ENCODE measurements around the gene QRFPR.
"Not testable (repeated sequence)": the region's sequence is repeated elsewhere in the genome, so short reads cannot be mapped to it uniquely, and the experiment has no call there.

QRFPR gene

DNA sequence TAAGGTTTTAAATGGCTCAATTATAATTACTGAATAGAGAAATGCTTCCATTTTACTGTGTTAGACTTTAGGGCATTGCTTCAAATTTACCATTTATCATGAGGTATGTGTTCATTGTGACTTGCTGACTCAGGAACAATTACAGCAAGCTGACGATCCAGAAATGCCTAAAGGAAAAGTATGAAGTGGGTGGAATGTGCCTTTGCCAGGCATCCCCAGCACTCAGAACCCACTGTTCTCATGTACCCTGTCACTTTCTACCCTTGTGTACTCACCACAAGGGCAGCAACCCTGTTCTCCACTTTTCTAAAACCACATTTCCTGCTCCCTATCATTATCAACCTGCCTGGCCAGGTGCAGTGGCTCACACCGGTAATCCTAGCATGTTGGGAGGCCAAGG is 41.5 kb downstream of the QRFPR start:
- no peak for DNase-seq (ENCODE audit: low spot score)

DNA sequence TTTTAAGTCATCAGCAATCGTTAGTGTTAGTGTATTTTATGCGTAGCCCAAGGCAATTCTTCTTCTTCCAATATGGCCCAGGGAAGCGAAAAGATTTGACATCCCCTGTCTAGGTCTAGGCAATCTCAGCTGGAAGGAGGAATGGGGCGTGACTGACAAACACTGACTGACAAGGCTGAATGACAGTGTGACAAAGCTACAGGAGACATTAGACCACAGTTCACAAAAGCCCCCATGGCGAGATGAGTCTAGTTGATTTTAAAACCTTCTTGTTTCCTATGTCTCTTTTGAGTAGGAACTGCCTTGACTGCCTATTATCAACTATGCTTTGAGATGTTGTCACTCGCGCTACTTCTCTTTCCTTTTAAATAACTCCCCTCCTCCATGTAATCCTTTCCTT is 42.3 kb downstream of the QRFPR start:
- DNase-seq (ENCODE audit: low spot score): no peak

DNA sequence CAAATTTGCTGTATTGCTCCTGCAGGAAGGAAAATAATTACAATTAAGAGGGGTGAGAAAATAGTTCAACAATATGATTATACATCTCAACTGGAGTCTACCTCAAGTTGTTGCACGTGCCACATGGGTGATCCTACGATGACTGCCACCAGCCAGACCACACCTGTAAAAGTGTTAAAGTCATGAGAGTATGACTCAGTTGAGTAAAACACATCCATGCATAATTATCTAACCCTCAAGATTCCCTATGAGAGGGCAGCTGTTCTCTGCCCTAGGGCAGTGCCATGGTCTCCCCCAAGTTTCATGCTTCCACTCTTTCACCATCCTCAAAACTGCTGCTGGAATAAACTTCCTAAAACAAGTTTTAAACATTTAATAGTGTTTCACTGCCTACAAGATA is 44.1 kb downstream of the QRFPR start:
- DNase-seq (ENCODE audit: low spot score): no peak

DNA sequence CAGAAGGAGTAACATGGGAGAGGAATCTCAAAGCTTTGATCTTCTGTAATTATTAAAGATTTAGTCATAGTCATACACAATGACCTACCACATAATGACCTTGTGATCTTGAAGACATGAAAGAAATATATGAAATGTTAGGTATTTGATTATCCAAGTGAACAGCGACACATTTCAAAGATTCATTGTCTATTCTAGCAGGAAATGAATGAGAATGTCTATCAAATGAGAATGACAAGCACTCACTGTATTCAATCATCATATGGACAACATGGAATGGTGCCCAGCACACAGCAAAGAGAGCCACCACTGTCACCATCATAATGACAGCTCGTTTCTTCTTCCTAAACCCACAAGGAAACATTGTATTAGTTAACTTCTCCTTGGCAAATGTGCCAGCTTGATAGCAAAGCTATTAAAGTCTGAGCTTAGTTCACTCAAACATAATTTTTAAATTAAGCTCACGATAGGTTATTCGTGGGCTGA is 50.6 kb downstream of the QRFPR start:
- DNase-seq (ENCODE audit: low spot score): no peak

DNA sequence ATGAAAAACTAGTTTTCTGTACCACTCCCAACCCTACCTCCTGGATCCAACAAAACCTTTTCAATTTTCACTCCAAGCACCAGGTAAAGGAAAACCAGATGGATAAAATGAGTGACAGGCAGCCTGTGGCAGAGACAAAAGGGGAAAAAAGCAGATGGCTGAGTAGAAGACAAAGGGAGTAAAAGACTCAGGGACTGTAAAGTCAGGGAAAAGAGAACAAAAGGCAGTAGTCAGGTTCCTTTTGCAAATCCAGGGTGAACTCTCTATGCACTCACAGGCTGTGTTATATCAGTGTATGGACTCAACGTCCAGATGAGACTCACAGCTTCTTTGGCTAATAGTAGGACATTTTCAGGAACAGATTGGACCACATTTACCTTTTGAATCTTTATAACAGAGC is 54.2 kb downstream of the QRFPR start:
- no peak for DNase-seq (ENCODE audit: low spot score)

DNA sequence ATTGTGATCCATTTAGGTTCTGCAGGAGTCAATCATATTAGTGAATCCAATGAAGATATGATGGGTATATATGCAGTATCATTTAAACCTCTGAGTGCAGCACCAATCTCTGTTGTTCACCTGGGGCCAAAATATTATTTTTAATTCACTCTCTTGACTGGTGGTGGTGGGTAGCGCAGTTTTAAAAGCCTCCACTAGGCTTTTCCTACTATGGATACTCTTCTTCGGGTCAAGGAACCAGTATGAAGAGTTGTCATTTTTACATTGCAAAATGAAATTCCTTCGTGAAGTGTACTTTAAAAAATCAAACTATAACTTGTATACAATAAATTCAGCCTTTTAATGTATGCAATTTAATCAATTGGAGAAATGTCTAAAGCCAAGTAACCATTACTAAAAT is 56.5 kb downstream of the QRFPR start:
- DNase-seq (ENCODE audit: low spot score): no peak

DNA sequence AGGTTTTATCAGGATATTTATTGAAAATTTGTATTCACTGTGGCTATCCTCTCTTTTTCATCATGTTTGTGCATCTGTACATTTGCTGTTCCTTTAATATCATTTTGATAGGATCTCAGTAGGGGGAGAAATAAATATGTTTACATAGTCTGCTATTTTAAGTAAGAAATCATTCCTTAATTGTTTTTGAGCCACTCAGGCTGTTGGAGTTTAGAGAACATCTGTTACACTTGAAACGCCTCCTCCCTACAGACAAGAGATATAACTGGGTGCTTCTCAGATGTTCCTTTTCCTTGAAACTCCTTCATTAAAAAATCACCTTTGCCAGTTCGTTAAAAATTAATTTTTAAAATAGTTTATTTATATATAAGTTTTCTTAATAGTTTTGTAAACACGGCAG is 59.4 kb downstream of the QRFPR start:
- DNase-seq (ENCODE audit: low spot score): no peak

DNA sequence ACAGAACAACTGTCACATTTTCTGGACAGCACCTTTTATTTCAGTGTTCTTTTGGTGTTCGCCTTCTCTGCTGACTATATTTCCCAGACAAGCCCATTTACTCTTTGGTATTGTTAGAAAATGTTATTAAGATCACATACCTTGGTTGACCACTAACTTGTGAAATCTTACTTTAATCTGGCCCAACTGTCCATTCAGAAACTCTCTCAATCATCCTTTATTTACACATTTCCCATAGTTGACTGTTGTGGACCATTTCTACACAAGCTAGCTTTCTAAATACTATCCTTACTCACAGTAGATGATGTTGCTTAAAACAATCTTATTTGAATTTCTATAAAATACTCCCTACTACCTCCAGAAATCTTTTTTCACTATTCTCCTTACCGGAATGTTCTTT is 64.7 kb downstream of the QRFPR start:
- DNase-seq (ENCODE audit: low spot score): no peak

DNA sequence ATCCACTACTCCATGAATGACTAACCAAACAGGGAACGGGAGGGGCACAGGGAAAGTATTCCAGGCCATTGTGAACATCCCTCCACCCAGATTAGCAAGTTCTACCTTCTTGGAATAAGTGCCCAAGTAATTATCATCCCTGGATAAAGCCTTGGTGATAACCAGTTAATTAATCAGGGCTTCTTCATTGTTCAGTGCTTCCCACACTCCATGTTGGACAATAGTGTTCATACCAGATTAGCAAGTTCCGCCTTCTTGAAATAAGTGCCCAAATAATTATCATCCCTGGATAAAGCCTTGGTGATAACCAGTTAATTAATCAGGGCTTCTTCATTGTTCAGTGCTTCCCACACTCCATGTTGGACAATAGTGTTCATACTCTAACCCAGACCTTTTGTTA is 67.4 kb downstream of the QRFPR start:
- DNase-seq (ENCODE audit: low spot score): not testable (repeated sequence)

DNA sequence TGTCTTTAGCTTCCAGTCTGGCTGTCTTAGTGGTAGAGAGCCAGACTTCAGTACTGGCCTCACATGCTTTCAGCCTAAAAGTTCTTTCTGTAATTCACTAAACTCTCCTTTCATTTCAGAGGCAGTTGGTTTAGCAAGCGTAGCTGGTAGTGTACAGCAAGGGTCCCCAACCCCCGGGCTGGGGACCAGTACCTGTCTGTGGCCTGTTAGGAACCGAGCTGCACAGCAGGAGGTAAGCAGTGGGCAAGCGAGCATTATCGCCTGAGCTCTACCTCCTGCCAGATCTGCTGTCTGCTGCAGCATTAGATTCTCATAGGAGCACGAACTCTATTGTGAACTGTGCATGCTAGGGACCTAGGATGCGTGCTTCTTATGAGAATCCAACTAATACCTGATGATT is 72.0 kb downstream of the QRFPR start:
- no peak for DNase-seq (ENCODE audit: low spot score)

DNA sequence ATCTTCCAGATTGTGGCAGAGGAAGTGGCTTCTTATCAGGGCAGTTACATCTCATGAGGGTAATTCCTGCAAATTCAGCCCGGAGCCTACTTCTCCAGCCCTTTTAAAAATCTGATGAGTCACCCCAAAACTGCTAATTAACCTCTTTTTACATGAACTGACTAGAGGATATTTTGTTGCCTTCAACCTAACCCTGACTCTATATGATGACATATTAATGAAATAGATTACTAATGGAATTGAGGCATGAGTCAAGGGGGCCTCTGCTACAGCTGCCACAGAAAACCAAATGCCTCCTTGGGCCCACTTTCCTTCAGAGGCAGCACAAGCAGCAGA is 72.5 kb downstream of the QRFPR start:
- DNase-seq (ENCODE audit: low spot score): no peak

DNA sequence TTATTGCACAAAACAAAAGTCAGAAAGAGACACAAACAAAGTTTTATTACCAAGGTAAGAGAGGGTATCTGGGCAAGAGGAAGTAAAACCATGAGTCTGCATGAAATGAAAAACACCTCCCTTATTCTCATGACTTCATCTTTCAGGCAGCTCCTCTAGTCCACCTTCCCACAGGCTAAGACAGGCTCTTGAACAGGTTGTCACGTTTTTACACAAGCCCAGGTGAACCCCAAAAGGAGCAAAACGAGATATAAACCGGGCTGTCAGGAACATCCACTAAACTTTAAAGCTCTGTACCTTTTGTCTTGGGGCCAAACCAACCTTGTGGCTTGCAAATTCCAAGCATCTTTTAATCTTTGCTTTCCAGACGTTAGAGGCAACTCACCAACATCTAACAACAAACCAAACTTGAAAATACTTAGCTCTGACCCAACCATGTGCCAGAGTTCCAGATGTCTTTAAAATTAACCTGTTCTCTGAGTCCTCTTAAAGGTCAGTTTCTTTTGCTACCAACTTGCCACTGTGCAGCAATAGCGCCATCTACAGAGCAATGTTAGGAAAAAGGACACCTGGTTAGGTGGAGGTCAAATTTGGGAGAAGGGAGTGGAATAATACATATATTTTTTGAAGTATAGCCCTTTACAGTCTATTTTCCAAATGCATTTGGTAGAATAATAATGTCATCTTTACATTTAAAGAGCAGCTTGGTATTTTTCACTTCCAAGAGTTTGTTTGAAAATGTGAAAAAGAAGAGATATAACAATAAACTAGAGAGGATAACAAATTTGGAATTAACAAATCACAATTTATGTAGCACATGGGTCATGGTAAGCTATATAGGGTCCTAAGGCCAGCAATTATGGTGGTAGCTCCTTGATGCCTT is 73.1 kb downstream of the QRFPR start:
- DNase-seq (ENCODE audit: low spot score): no peak

DNA sequence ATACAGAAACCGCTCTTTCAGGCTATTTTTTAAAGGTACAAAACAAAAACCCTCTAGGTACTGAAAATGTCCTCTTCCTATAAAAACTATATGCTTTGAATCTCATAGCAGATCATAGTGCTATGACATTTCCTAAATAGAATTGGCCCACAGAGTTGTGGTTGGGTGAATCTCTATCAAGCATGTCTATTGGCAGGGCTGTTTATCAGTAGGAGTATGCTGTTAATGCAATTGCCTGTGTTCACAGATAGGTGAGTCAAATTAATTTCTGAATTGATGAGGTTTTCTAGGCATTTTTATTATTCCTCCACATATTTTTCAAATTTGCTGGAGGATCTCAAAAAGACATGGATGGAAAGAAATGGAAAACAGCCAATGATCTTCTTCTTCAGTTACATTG is 73.9 kb downstream of the QRFPR start:
- DNase-seq (ENCODE audit: low spot score): no peak

DNA sequence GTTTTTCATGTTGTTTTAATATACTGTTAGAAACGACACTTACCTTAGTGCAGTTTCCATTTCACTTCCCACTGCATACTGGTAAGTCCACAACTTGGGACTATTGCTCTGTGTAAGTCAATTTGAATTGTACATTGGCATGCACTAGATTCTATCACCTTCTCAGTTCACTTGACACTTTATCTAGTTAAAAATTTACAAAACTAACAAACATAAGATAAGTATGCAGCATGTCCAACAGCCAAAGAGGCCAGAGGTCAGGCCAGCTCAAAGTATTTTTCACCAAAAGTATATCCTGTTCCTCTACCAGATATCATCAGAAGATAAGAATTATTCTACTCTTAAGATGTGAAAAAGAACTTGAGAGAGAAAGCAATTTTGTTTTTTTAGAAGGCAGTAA is 75.9 kb downstream of the QRFPR start:
- no peak for DNase-seq (ENCODE audit: low spot score)

DNA sequence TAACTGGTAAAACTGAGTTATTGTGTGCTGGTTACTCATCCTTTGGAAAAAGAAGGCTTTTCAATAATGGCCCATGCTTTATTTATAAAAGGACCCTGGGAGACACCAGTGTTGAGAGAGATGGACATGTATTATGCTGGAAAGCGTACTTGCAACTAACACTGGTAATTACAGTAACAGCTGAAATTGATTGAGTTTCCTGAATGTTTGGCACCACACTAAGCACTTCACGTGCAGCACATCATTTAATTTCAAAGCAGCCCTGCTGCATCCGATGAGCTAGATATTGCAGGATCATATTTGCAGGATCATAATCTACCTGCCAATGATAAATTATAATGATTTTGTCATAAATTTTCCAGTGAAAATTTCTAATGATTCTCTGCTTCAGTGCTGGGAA is 81.5 kb downstream of the QRFPR start:
- no peak for DNase-seq (ENCODE audit: low spot score)

DNA sequence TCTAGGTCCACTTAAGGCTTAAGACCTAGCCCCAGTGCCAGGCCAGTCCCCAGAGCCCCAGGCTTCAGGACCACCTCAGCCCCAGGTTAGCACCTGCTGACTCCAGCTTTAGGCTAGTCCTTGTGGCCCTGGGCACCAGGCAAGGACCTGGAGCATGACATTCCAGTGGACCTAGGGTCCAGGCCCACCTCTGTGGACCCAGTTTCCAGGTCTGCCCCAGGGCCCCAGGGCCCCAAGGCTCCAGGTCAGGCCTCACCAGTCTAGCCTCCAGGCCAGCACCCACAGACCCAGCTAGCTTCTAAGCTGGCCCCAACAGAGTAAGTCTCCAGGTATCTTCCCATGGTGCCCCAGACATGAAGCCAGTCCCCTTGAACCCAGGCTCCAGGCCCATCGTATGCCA is 97.5 kb downstream of the QRFPR start:
- no peak for DNase-seq (ENCODE audit: low spot score)

DNA sequence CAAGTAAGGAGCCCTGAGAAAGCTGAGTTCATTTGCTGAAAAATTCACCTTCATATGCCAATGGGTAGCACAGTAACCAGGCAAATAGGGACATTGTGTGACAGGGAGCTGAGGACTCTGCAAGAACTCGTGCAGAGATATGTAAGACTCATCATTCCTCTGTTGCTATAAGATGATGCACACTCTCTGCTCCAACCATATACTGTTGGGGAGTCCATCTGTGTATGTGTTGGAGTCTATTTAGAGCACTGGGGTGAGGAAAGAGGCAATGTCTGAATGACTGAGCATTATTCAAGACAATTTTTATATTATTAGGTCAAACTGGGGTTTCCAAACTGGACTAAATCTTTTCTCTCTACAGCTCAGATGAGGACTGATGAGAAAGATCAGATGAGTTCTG is 100.4 kb downstream of the QRFPR start:
- no peak for DNase-seq (ENCODE audit: low spot score)

DNA sequence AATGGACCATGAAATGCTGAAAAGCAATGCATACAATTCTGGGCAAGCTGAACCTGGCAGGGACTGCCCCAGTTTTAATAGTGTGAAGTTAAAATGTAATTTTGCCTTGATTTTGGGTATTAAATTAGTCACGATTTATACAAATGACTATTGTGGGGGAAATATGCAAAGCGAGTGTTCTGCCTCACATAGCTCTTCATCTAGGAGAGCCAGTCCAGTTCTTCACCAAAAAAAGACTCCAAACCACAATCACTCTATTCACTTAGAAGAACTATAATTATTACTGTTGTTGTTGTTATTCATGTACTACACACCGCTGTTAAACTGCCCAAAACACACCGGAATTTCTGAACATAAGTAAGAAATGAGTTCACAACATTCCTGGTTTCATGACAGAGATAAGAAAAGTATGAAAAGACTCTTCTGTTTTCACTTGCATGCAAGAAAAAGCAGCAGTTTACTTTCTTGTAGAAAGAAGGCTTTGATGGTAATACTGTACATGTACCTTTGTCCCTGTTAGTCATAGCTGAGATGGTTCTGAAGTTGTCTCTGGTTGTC is 101.9 kb downstream of the QRFPR start:
- no peak for DNase-seq (ENCODE audit: low spot score)
